Left lung (tissue), 10 donors: ENCODE measurements around the gene CABLES2. TPM values are rescaled to one million over a fixed set of nuclear protein-coding genes. Genes with fewer than 3 reads are reported as not detected.

Source experiments
- ATAC-seq: fragments of 200-7000 bp; cut with Tn5 transposase; one replicate; pipeline ENCODE4 v1.9.1; 2020; ENCODE audit warnings: moderate library complexity
- DNase-seq, 4 donors: peaks; one replicate each; pipeline ENCODE4 v3.0.0-alpha.2; 2013 to 2020
- H3K27ac ChIP-seq, 2 donors: fragments of 200-600 bp; sonication (generic) in 1 of 2; one replicate each; pipeline versions ENCODE4 v1.5.0 to v1.8.0; 2020 to 2021
- H3K27me3 ChIP-seq, 2 donors: fragments of 200-600 bp; sonication (generic) in 1 of 2; one replicate each; pipeline versions ENCODE4 v1.5.0 to v1.8.0; 2020 to 2021
- H3K36me3 ChIP-seq, 2 donors: fragments of 200-600 bp; sonication (generic) in 1 of 2; one replicate each; pipeline versions ENCODE4 v1.5.0 to v1.8.0; 2020 to 2021
- H3K4me1 ChIP-seq, 2 donors: fragments of 200-600 bp; one replicate each; pipeline ENCODE4 v1.8.0; 2021
- H3K4me3 ChIP-seq, 2 donors: fragments of 200-600 bp; sonication (generic) in 1 of 2; one replicate each; pipeline versions ENCODE4 v1.5.0 to v1.8.0; 2020 to 2021; ENCODE audit warnings: mild to moderate bottlenecking in 1 of 2
- H3K9me3 ChIP-seq, 2 donors: fragments of 200-600 bp; sonication (generic) in 1 of 2; one replicate each; pipeline versions ENCODE4 v1.5.0 to v1.8.0; 2020 to 2021
- intact Hi-C, 2 donors: fragments of 100-400 bp; cut with DNase I; formaldehyde crosslinking; loops; one replicate each; pipeline versions ENCODE4 v1.11.2 to v1.14.2; 2022
- polyA plus RNA-seq, 6 donors: library from polyadenylated mRNA; unstranded; fragments of 120-200 nt; gene quantifications; one replicate each; pipeline ENCODE4 v1.2.1, GENCODE V29; 2013; ENCODE audit not compliant: insufficient read length in 6 of 6
- total RNA-seq, 2 donors: library from RNA; stranded (reverse); fragmentation: NEBNext Ultra II Directional; extraction: Animal tissue kit (Norgen Biotek cat#: 25700); gene quantifications; one replicate each; pipeline ENCODE4 v1.2.1, GENCODE V29; 2021
- TF ChIP-seq, protein P1 (sequence below), 2 donors: fragments of 200-600 bp; sonication (generic) in 1 of 2; IDR thresholded peaks; one replicate each; pipeline versions ENCODE4 v1.5.0 to v1.8.0; 2021; ENCODE audit warnings: antibody characterized with exemption in 2 of 2
- donor health status: DM: no; HTN: yes; CAD: no.
- donor health status: DM: no; HTN: no; CAD: no.

CABLES2 gene
- total and polyA plus RNA-seq, 8 donors: 4.1 to 16.7 (median 13.2) TPM

DNA sequence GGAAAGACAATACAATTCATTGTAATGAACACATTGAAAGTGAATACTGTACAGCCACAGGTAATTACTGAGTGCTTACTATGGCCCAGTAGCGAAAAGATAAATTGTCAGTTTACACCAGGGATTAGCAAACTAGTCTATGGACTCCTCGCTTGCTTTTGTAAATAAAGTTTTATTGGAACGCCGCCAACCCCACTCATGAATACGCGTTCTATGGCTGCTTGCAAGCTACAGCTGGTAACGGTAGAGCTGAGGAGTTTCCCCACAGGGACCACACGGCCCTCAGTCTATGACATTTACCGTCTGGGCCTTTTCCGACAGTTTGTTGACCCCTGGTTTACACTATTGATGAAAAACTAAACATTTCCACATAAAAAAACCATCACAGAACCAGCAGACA lies 64.2 kb downstream of the CABLES2 start:
- intact Hi-C loops: no loop called here
- no peaks in the 10 kb centered on the region for H3K9me3 ChIP-seq
- peaks cover 0 to 79% of the 10 kb centered on the region in 2 donors for H3K36me3 ChIP-seq
- DNase-seq: peak in 1 of 4 donors; percentile 4
- TF ChIP-seq, protein P1, sequence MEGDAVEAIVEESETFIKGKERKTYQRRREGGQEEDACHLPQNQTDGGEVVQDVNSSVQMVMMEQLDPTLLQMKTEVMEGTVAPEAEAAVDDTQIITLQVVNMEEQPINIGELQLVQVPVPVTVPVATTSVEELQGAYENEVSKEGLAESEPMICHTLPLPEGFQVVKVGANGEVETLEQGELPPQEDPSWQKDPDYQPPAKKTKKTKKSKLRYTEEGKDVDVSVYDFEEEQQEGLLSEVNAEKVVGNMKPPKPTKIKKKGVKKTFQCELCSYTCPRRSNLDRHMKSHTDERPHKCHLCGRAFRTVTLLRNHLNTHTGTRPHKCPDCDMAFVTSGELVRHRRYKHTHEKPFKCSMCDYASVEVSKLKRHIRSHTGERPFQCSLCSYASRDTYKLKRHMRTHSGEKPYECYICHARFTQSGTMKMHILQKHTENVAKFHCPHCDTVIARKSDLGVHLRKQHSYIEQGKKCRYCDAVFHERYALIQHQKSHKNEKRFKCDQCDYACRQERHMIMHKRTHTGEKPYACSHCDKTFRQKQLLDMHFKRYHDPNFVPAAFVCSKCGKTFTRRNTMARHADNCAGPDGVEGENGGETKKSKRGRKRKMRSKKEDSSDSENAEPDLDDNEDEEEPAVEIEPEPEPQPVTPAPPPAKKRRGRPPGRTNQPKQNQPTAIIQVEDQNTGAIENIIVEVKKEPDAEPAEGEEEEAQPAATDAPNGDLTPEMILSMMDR (IDR thresholded peaks at IDR 0.05): no peak
- no peaks in the 10 kb centered on the region for H3K27me3 ChIP-seq
- H3K4me3 ChIP-seq: no peak overlapping the region
- no peak for ATAC-seq
- H3K4me1 ChIP-seq: no peaks in the 10 kb centered on the region
- H3K27ac ChIP-seq: no peak overlapping the region

DNA sequence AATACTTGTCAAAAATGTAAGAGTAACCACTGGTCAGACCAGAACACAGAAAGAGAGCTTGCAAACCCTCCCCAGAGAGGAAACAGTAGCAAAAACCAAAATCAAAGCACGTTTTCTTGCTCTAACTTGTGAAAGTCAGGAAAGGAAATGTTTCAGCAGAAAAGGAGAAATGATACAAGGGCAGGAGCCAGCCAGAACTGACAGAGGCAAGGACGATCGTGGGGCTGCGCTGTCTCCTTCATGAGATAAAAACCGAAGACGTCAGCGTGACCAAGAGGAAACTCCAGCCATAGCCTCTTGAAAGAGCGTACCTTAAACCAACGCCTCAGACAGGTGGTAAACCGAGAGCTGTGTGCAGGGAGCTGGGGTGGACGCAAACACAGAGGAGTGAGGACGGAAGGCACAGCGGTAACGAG lies 67.4 kb downstream of the CABLES2 start:
- Histone ChIP-seq H3K4me1 (no peaks in the 10 kb centered on the region), H3K27me3 (no peaks in the 10 kb centered on the region), H3K27ac (no peak overlapping the region), H3K4me3 (no peak overlapping the region), H3K36me3 (peaks cover 0 to 78% of the 10 kb centered on the region in 2 donors), H3K9me3 (no peaks in the 10 kb centered on the region)
- TF ChIP-seq, protein P1 (IDR thresholded peaks at IDR 0.05): no peak
- intact Hi-C loops: no loop called here
- peak in 1 of 4 donors; percentile 23 for DNase-seq
- ATAC-seq: no peak

Other genes with a start within 250 kb of the CABLES2 start
- 10 to 100 TPM; 25.5 to 29.6 TPM for gene MTG2, start 224.3 kb downstream of the CABLES2 start, total RNA-seq
- gene MTG2, start 224.3 kb downstream of the CABLES2 start, polyA plus RNA-seq: 10 to 100 TPM; 30.1 to 34.6 (median 31.8) TPM
- gene HRH3, start 187.0 kb downstream of the CABLES2 start, total RNA-seq: not detected
- gene HRH3, start 187.0 kb downstream of the CABLES2 start, polyA plus RNA-seq: not detected
- 10 to 100 TPM; 40.1 to 47.3 TPM for gene OSBPL2, start 168.8 kb downstream of the CABLES2 start, total RNA-seq
- 10 to 100 TPM; 25.6 to 38.0 (median 31.6) TPM for gene OSBPL2, start 168.8 kb downstream of the CABLES2 start, polyA plus RNA-seq
- gene ADRM1, start 104.3 kb downstream of the CABLES2 start, total RNA-seq: 10 to 100 TPM; 60.1 to 96.9 TPM
- gene ADRM1, start 104.3 kb downstream of the CABLES2 start, polyA plus RNA-seq: 10 to 100 TPM; 30.0 to 54.5 (median 41.0) TPM
- gene LAMA5, start 40.0 kb downstream of the CABLES2 start, total RNA-seq: 100 to 1,000 TPM; 222 to 267 TPM
- gene LAMA5, start 40.0 kb downstream of the CABLES2 start, polyA plus RNA-seq: 100 to 1,000 TPM; 123 to 211 (median 139) TPM
- gene RPS21, start 20.2 kb downstream of the CABLES2 start, total RNA-seq: 1,000 to 10,000 TPM; 1,004 to 1,135 TPM
- 1,000 to 10,000 TPM in 3 of 6 donors, 100 to 1,000 TPM in 3; 928 to 1,176 (median 997) TPM for gene RPS21, start 20.2 kb downstream of the CABLES2 start, polyA plus RNA-seq
- gene RBBP8NL, start 20.3 kb upstream of the CABLES2 start, total RNA-seq: 1 to 10 TPM in 1 of 2 donors, under 1 TPM in 1; 0.97 to 1.1 TPM
- gene RBBP8NL, start 20.3 kb upstream of the CABLES2 start, polyA plus RNA-seq: 1 to 10 TPM; 2.5 to 4.2 (median 3.7) TPM
- gene GATA5, start 68.7 kb upstream of the CABLES2 start, total RNA-seq: 1 to 10 TPM in 1 of 2 donors, under 1 TPM in 1; 0.84 to 2.5 TPM
- 10 to 100 TPM; 23.1 to 45.8 (median 36.3) TPM for gene GATA5, start 68.7 kb upstream of the CABLES2 start, polyA plus RNA-seq
- 10 to 100 TPM; 11.5 to 47.2 TPM for gene SLCO4A1, start 235.2 kb upstream of the CABLES2 start, total RNA-seq
- gene SLCO4A1, start 235.2 kb upstream of the CABLES2 start, polyA plus RNA-seq: under 1 TPM; 0.20 to 0.77 (median 0.58) TPM